Measurements from ENCODE around the gene ITGA2B.

- TF ChIP-seq CTCF (IDR thresholded peaks at IDR 0.05) (no peak), POLR2A (IDR thresholded peaks at IDR 0.05) (no peak)
Measured at GRCh38 chr17:44343510-44344209, 45.8 kb downstream of the ITGA2B start.
